HCT116 (cell line): ENCODE data around the gene BCO1. TPM values are rescaled to one million over a fixed set of nuclear protein-coding genes. Genes with fewer than 3 reads are reported as not detected.

ENCODE experiments used
- ATAC-seq: fragments of 200-7000 bp; cut with Tn5 transposase; 2 replicates; pipeline ENCODE4 v1.9.1; 2020; ENCODE audit warnings: mild to moderate bottlenecking, moderate library complexity
- BruUV-seq: library from RNA; stranded (reverse); fragments of 400-500 nt; replicated peaks from 2 replicates; lab custom pipeline; 2021; lab: Mats Ljungman, UMichigan
- CTCF ChIA-PET: fragments of 300-600 bp; sonication (Branson Sonifier 250); formaldehyde crosslinking; loops from one replicate; lab custom pipeline; 2021; ENCODE audit warnings: antibody characterized with exemption; lab: Charles Lee
- POLR2A ChIA-PET: fragments of 300-600, 350-600 bp; sonication (Branson Sonifier 250); formaldehyde crosslinking; loops from one replicate; lab custom pipeline; 2021; ENCODE audit warnings: antibody characterized with exemption; lab: Charles Lee
- RAD21 ChIA-PET, 2 experiments: fragments of 300-600 bp; sonication (Branson Sonifier 250); formaldehyde crosslinking; loops; one replicate each; lab custom pipeline; 2023; ENCODE audit warnings: low total read pairs in 2 of 2; ENCODE audit not compliant: uncharacterized antibody in 2 of 2, unreplicated experiment in 2 of 2, low non-redundant PET in 1 of 2; lab: Charles Lee
- DNase-seq: peaks from one replicate; pipeline ENCODE4 v3.0.0-alpha.2; 2010; ENCODE audit warnings: low read depth, low spot score
- H2AFZ ChIP-seq: fragments of 200-600 bp; shearing (Covaris generic), sonication (generic); 2 replicates; pipeline ENCODE4 v1.6.1; 2017; ENCODE audit warnings: low read depth, mixed run types, mixed read lengths, antibody characterized with exemption, low read length; ENCODE audit not compliant: poor library complexity, severe bottlenecking
- H3K27ac ChIP-seq: 2 replicates; pipeline ENCODE4 v1.5.1; 2012; ENCODE audit warnings: low read depth, low read length
- H3K27me3 ChIP-seq: fragments of 200-600 bp; sonication (generic); 2 replicates; pipeline ENCODE4 v1.6.1; 2016; ENCODE audit warnings: mixed run types, low read length, mixed read lengths; ENCODE audit not compliant: insufficient read depth
- H3K36me3 ChIP-seq, 2 experiments: fragments of 200-500 bp in 1 of 2; fragments of 200-600 bp in 1 of 2; sonication (Bioruptor generic) in 1 of 2; sonication (generic) in 1 of 2; 2 replicates each; pipeline versions ENCODE4 v1.5.1 to v1.6.1; 2014 to 2016; ENCODE audit warnings: low read length in 2 of 2, inconsistent platforms in 1 of 2, mixed read lengths in 1 of 2, mixed run types in 1 of 2; ENCODE audit not compliant: insufficient read depth in 2 of 2, control insufficient read depth in 1 of 2
- H3K4me1 ChIP-seq, 2 experiments: fragments of 200-600 bp in 1 of 2; sonication (generic) in 1 of 2; 2 replicates each; pipeline versions ENCODE4 v1.5.1 to v1.6.1; 2012 to 2017; ENCODE audit warnings: low read length in 2 of 2, inconsistent platforms in 1 of 2, mild to moderate bottlenecking in 1 of 2, mixed read lengths in 1 of 2, mixed run types in 1 of 2, moderate library complexity in 1 of 2; ENCODE audit not compliant: insufficient read depth in 2 of 2, control insufficient read depth in 1 of 2
- H3K4me2 ChIP-seq: fragments of 200-600 bp; sonication (generic); 2 replicates; pipeline ENCODE4 v1.6.1; 2017; ENCODE audit warnings: mixed run types, low read length, mixed read lengths
- H3K4me3 ChIP-seq, 2 experiments: fragments of 200-600 bp in 1 of 2; sonication (generic) in 1 of 2; replicated peaks in 1 of 2; 2 replicates each; pipeline ENCODE4 v1.5.1; 2011 to 2016; ENCODE audit warnings: low read length in 2 of 2, control low read depth in 1 of 2, low read depth in 1 of 2, mild to moderate bottlenecking in 1 of 2, mixed read lengths in 1 of 2, mixed run types in 1 of 2
- H3K79me2 ChIP-seq: fragments of 200-600 bp; sonication (generic); 2 replicates; pipeline ENCODE4 v1.6.1; 2017; ENCODE audit warnings: mild to moderate bottlenecking, mixed run types, low read length, moderate library complexity, mixed read lengths; ENCODE audit not compliant: insufficient read depth
- H3K9ac ChIP-seq: fragments of 200-600 bp; sonication (generic); 2 replicates; pipeline ENCODE4 v1.6.1; 2016; ENCODE audit warnings: low read length, mixed read lengths
- H3K9me2 ChIP-seq: fragments of 200-600 bp; sonication (generic), shearing (Covaris generic); 2 replicates; pipeline ENCODE4 v1.6.1; 2017; ENCODE audit warnings: mixed run types, mild to moderate bottlenecking, moderate library complexity; ENCODE audit not compliant: insufficient read depth
- H3K9me3 ChIP-seq, 2 experiments: fragments of 200-500 bp in 1 of 2; fragments of 200-600 bp in 1 of 2; sonication (Bioruptor generic) in 1 of 2; sonication (generic) in 1 of 2; 2 replicates each; pipeline ENCODE4 v1.6.1; 2014 to 2017; ENCODE audit warnings: low read length in 2 of 2, mixed read lengths in 2 of 2, inconsistent platforms in 1 of 2, low read depth in 1 of 2, mild to moderate bottlenecking in 1 of 2, mixed run types in 1 of 2, moderate library complexity in 1 of 2; ENCODE audit not compliant: control insufficient read depth in 1 of 2, insufficient read depth in 1 of 2
- H4K20me1 ChIP-seq: fragments of 200-600 bp; sonication (generic), shearing (Covaris generic); 2 replicates; pipeline ENCODE4 v1.6.1; 2017; ENCODE audit warnings: mixed run types, mild to moderate bottlenecking, moderate library complexity; ENCODE audit not compliant: insufficient read depth
- ATF3 ChIP-seq: IDR thresholded peaks from 2 replicates; pipeline ENCODE4 v1.6.1; 2012
- CBX3 ChIP-seq: IDR thresholded peaks from 2 replicates; pipeline ENCODE4 v1.6.1; 2012; ENCODE audit warnings: low read depth
- CEBPB ChIP-seq: IDR thresholded peaks from 2 replicates; pipeline ENCODE4 v1.6.1; 2012; ENCODE audit warnings: low read depth
- CTCF ChIP-seq, 3 experiments: fragments of 200-600 bp in 1 of 3; sonication (generic) in 1 of 3; IDR thresholded peaks in 2 of 3; conservative IDR thresholded peaks in 1 of 3; 2 replicates each; pipeline ENCODE4 v1.5.1; 2012 to 2017; ENCODE audit warnings: low read depth in 2 of 3, low read length in 2 of 3, antibody characterized with exemption in 1 of 3, borderline replicate concordance in 1 of 3, control low read depth in 1 of 3, mild to moderate bottlenecking in 1 of 3, mixed read lengths in 1 of 3, mixed run types in 1 of 3, moderate library complexity in 1 of 3; ENCODE audit not compliant: insufficient read depth in 1 of 3
- EGR1 ChIP-seq: IDR thresholded peaks from 2 replicates; pipeline ENCODE4 v1.6.1; 2012; ENCODE audit warnings: low read depth
- ELF1 ChIP-seq: IDR thresholded peaks from 2 replicates; pipeline ENCODE4 v1.6.1; 2012; ENCODE audit warnings: low read depth, borderline replicate concordance
- EZH2phosphoT487 ChIP-seq: fragments of 200-600 bp; IDR thresholded peaks from 2 replicates; pipeline ENCODE4 v1.6.1; 2018; ENCODE audit warnings: antibody characterized with exemption, borderline replicate concordance
- JUND ChIP-seq: IDR thresholded peaks from 2 replicates; pipeline ENCODE4 v1.6.1; 2012
- RAD21 ChIP-seq: IDR thresholded peaks from 2 replicates; pipeline ENCODE4 v1.6.1; 2012; ENCODE audit warnings: low read depth, mild to moderate bottlenecking
- SIN3A ChIP-seq: IDR thresholded peaks from 2 replicates; pipeline ENCODE4 v1.6.1; 2012; ENCODE audit warnings: low read depth
- TCF7L2 ChIP-seq: IDR thresholded peaks from 2 replicates; pipeline ENCODE4 v1.7.0; 2011; ENCODE audit warnings: borderline replicate concordance, inconsistent platforms; ENCODE audit not compliant: insufficient read depth, insufficient read length; ENCODE audit errors: extremely low read depth
- YY1 ChIP-seq: IDR thresholded peaks from 2 replicates; pipeline ENCODE4 v1.6.1; 2011; ENCODE audit warnings: low read length, low read depth, moderate library complexity, mild to moderate bottlenecking; ENCODE audit not compliant: insufficient replicate concordance; ENCODE audit errors: extremely low read depth
- ZBTB33 ChIP-seq: IDR thresholded peaks from 2 replicates; pipeline ENCODE4 v1.6.1; 2011; ENCODE audit warnings: mild to moderate bottlenecking, low read length, moderate library complexity; ENCODE audit not compliant: insufficient replicate concordance; ENCODE audit errors: extremely low read depth
- ZFX ChIP-seq: fragments of 450-650 bp; IDR thresholded peaks from 2 replicates; pipeline ENCODE4 v1.6.1; 2017
- ZNF274 ChIP-seq: fragments of 200-500 bp; sonication (Bioruptor generic); IDR thresholded peaks from 2 replicates; pipeline ENCODE4 v1.6.1; 2014; ENCODE audit warnings: mild to moderate bottlenecking, low read depth, low read length, inconsistent platforms
- intact Hi-C: fragments of 100-400 bp; cut with micrococcal nuclease; formaldehyde crosslinking; loops from 2 replicates; pipeline ENCODE4 v1.10.0; 2022
- total RNA-seq: library from RNA; stranded (reverse); gene quantifications from one replicate; pipeline ENCODE4 v1.2.1, GENCODE V29; 2021; ENCODE audit not compliant: unreplicated experiment
- TF ChIP-seq, protein P1 (sequence below): IDR thresholded peaks from 2 replicates; pipeline ENCODE4 v1.6.1; 2012

The BCO1 gene
- total RNA-seq, 1 experiment from 2014 or later = not detected

DNA sequence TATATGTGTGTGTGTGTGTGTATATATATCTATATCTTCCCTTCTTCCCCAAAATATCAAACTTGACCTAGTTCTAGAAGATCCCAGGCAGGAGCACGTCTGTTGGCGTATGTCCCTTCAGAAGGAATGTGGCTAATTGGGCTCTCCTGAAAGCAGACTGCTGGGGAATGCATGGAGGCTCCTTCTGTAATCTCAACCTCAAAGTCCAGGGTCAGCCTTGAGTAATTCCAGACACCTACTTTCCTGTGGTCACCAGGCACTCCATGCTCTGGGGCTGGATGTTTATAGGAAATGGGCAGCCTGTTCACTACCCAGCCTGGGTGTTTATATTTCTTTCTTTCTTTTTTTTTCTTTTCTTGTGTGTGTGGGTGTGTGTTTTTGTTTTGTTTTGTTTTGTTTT is 13.4 kb downstream of the BCO1 start:
- Histone ChIP-seq H4K20me1 (no peaks in the 10 kb centered on the region), H3K27me3 (no peaks in the 10 kb centered on the region), H3K79me2 (no peaks in the 10 kb centered on the region), H3K4me3 (no peak overlapping the region), H3K4me1 (peaks cover 0 to 3% of the 10 kb centered on the region in 2 experiments; a peak in 1 of 4 replicates), H3K4me2 (no peak overlapping the region), H3K27ac (no peak overlapping the region), H3K9ac (no peak overlapping the region), H3K9me3 (no peaks in the 10 kb centered on the region), H3K9me2 (no peaks in the 10 kb centered on the region), H2AFZ (no peak overlapping the region)
- ChIA-PET RAD21 (no interaction called here), POLR2A (no interaction called here), CTCF (no interaction called here)
- DNase-seq = no peak
- intact Hi-C loops = no loop called here
- BruUV-seq = no TSS peak
- no peak for TF ChIP-seq YY1
- no peak for TF ChIP-seq JUND
- TF ChIP-seq ELF1 = no peak
- TF ChIP-seq EGR1 = no peak
- TF ChIP-seq RAD21 = no peak
- no peak for TF ChIP-seq ATF3
- TF ChIP-seq, protein P1, sequence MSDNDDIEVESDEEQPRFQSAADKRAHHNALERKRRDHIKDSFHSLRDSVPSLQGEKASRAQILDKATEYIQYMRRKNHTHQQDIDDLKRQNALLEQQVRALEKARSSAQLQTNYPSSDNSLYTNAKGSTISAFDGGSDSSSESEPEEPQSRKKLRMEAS = no peak
- no peak for TF ChIP-seq CTCF (IDR thresholded peaks at IDR 0.05 in 2 of 3, conservative IDR thresholded peaks at IDR 0.05 in 1 of 3; ENCODE audit: borderline replicate concordance in 1 of 3, insufficient read depth in 1 of 3, low read depth in 2 of 3, low read length in 2 of 3)
- TF ChIP-seq, all 23 proteins: peak for 0
- H3K36me3 ChIP-seq = no peaks in the 10 kb centered on the region
- ATAC-seq = no peak

DNA sequence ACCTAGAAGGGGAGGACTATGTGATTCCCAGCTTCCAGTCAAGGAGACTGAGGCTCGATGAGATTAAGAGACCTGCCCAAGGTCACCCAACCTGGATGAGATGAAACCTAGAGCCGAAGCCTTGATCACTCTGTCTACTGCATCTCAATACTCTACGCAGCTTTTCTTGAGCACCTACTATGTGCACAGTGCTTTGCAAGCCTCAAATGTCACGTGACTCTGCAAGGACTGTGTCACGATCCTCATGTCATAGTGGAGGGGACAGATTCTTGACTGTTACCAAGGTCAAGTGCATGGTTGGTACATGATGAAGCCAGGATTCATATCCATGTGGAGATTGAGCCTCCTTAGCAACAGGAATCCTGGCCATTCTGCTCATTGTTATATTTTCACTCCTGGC is 14.7 kb downstream of the BCO1 start:
- BruUV-seq = no TSS peak
- intact Hi-C loops = no loop called here

More for the DNA sequence above, 14.7 kb downstream of the BCO1 start:
- POLR2A ChIA-PET = no interaction called here
- TF ChIP-seq CBX3 (no peak), RAD21 (no peak), ZFX (no peak), CEBPB (no peak), EZH2phosphoT487 (no peak), ZBTB33 (no peak), JUND (no peak), ATF3 (no peak), TCF7L2 (no peak), ZNF274 (no peak), SIN3A (no peak)
- H2AFZ ChIP-seq = no peak overlapping the region
- DNase-seq (no peak), ATAC-seq (no peak)
- no peaks in the 10 kb centered on the region for H3K9me2 ChIP-seq
- no peak overlapping the region for H3K9ac ChIP-seq
- H3K4me3 ChIP-seq = no peak overlapping the region
- no peaks in the 10 kb centered on the region for H3K36me3 ChIP-seq
- RAD21 ChIA-PET = no interaction called here
- CTCF ChIA-PET = no interaction called here
- H3K4me2 ChIP-seq = no peak overlapping the region
- no peaks in the 10 kb centered on the region for H4K20me1 ChIP-seq
- no peaks in the 10 kb centered on the region for H3K79me2 ChIP-seq
- no peaks in the 10 kb centered on the region for H3K27me3 ChIP-seq
- H3K27ac ChIP-seq = no peak overlapping the region
- H3K4me1 ChIP-seq = peaks cover 0 to 3% of the 10 kb centered on the region in 2 experiments; a peak in 1 of 4 replicates
- no peaks in the 10 kb centered on the region for H3K9me3 ChIP-seq
